HG03280 (cell line): Measurements from ENCODE around the gene KLHL10.
A peak's percentile ranks its signal among the peaks of the same experiment; 100 is the strongest.

Source experiments
- ATAC-seq: cut with Tn5 transposase; IDR thresholded peaks from one replicate; pipeline ENCODE4 v1.9.1; 2021; ENCODE audit warnings: mild to moderate bottlenecking, moderate library complexity; ENCODE audit not compliant: unreplicated experiment

The KLHL10 gene

DNA sequence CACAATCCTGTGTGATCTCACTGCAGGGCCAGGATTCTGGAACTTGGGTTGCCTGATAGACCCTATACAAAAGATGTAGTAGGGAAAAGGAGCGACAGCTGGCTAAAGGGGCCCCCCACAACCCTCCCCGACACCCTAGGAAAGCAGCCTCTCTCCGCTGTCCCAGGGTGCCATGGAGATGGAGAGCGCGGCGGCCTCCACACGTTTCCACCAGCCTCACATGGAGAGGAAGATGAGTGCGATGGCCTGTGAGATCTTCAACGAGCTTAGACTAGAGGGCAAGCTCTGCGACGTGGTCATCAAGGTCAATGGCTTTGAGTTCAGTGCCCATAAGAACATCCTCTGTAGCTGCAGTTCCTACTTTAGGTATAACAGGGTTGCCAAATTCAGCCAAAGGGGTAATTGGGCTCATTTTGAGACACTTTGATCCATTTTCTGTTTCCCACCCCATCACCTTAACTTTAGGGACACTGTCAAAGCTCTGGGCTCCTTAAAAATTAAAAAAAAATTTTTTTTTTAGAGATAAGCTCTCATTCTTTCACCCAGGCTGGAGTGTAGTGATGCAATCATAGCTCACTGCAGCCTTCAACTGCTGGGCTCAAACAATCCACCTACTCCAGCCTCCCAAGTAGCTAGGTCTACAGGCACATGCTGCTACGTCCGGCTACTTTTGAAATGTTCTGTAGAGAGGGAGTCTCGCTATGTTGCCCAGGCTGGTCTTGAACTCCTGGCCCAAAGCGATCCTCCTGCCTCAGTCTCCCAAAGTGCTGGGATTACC, at the start of gene KLHL10:
KLHL10 (plus strand) TSS at position 65 of the 778 bp plus-strand sequence; CDS start at position 173, 108 bp downstream.
- no peak for ATAC-seq

DNA sequence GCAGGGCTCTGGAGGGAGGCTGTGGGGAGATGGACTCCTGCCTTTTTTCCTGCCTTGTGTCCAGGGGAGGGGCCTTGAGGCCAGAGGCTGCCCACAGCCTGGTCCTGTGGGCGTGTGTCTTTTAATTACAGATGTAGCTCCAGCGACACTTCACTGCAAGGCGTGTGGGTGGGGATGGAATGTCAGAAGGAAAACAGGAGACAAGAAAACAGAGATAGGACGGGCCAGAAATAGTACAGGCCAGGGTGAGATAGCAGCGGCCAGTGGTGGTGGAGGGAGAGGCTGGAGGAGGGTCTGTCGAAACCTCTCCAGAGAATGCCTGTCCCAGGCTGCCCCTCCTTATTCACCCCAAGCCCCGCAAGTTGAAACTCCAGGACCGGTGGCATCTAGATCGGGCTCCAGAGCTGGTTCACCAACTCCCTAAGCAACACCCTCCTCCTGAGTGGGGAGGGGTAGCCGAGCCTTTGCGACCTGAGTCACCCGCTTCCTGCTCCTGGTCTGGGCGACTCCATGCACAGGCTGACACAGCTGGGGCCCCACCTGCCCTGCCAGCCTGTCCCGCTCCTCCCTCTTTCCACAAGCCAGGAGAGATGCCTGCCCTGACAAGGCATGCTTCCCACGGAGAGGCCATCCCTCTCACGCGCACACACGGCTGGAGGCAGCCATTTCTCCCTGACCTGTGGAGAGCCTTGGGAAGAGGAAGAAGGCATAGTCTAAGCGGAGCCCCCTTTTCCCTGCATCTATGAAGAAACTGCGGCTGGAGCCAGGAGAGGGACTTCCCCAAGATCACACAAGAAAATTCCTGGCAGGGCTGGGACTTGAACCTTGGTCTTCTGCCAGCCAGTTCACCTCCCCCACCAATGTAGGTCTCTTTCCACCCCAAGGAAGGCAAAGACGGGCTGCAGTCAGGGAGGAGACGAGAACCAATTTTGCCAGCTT, 44.5 kb upstream of the KLHL10 start:
- no peak for ATAC-seq

DNA sequence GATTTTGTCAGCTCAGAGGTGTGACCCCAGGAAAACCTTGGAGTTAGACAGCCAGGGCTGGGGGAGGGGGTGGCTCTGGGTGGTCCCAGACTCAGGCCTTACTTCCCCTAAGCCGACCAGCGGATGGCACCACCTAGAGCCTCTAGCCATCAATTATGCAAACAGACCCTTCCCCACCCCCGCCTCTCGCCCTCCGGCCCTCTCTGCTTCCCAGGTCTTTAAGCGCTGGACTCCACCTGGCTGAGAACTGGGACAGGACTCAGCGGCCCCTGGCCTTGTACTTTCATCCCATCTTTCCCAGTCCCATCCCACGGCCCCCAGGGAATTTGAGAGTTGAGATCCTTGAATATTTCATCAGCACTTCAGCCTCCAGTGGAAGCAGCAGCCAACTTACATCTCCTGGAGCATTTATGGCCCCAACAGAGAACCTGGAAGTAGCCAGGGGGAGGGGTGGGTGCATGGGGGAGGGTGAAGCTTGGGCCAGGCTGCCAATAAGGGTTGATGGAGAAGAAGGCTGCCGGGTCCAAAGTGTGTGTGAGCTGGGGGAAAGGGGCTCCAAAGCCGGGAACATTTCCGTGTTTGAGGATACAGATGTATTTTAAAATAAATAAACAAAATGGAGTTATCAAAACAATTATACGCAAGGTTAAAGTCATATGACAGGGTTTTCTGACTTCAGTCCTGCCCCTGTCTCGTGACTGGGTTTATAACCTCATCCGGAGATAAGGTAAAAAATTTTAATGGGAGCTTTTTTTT, 43.7 kb upstream of the KLHL10 start:
- ATAC-seq, result no peak

DNA sequence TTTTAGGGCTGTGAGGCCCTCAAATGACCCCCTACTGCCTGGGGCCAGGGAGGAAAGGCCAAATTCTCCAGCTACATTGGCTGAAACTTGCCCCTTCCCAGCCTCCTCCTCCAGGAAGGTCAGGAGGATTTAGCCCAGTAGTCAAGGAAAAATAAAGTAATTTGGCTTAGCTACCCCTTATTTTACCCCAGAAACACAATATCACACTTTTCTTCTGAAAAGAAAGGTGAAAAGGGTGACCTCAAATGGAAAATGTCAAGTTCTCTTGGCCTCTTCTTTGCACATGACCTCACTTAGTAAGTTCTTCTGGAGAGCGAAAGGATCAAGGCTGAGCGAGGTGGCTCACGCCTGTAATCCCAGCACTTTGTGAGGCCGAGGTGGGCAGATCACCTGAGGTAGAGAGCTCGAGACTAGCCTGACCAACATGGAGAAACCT, 43.1 kb upstream of the KLHL10 start:
- ATAC-seq, result no peak

DNA sequence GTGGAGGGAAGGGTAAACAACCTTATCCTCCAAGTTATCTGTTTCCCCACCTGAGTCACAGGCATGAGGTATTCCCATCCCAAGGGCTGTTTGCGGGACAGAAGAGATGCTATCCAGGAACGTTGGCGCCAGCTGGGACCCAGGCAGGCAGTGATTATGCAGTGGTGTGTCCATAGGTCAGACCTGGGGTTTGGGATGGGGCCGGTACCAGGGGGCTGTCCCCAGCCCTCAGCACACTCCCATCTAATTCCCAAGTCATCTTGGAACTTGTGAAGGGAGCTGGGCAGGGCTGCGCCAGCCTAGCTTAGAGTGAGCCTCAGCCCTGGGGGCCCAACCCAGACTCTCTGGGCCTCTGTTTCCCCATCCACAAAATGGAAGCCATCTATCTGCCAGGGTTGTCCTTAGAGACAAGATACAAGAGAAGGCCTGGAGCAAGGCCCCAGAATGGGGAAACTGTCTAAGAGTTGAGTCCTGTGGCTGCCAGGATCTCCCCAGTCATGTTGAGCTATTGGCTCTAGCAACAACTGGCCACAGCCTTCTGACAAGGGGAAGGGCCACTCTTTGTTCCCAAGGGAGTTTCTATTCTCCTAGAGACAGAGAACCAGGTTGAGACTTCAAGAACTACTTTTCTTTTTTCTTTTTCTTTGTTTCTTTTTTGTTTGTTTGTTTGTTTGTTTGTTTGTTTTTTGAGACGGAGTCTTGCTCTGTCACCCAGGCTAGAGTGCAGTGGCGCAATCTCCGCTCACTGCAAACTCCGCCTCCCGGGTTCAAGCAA, 41.3 kb upstream of the KLHL10 start:
- ATAC-seq, result no peak

DNA sequence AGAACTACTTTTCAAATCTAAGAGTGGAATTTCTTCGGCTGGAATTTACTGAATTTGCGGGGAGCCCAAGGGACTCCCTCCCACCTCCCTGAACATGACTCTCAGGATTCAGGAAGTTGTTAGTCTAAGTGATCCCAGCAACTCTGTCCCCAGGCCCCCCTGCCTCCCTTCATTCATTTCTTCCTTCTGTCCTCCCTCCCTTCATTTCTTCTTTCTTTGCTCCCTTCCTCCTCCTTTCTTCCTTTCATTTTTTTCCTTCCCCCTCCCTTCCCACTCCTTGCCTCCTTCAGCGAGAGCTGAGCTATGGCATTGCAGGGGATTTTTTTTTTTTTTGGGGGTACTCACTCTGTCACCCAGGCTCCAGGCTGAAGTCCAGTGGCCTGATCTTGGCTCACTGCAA, 40.2 kb upstream of the KLHL10 start:
- ATAC-seq, result no peak

DNA sequence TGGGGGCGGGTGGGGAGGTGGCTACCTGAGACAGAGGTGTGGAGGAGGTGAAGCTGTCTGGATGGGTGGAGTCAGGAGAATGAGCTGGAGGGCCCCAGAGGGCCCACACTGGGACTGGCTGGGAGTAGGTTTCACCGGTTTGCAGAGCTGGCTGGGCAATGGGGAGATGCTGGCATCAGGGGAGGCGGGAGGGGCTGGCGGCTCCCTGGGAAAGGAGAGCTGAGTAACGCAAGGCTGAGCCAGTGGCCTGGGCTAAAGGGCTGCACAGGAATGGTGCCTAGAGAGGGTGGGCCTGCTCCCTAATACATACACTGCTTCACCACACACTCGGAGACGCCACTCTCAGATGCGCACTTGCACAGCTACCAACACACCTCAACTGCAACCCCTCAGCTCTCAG, 38.3 kb upstream of the KLHL10 start:
- no peak for ATAC-seq

DNA sequence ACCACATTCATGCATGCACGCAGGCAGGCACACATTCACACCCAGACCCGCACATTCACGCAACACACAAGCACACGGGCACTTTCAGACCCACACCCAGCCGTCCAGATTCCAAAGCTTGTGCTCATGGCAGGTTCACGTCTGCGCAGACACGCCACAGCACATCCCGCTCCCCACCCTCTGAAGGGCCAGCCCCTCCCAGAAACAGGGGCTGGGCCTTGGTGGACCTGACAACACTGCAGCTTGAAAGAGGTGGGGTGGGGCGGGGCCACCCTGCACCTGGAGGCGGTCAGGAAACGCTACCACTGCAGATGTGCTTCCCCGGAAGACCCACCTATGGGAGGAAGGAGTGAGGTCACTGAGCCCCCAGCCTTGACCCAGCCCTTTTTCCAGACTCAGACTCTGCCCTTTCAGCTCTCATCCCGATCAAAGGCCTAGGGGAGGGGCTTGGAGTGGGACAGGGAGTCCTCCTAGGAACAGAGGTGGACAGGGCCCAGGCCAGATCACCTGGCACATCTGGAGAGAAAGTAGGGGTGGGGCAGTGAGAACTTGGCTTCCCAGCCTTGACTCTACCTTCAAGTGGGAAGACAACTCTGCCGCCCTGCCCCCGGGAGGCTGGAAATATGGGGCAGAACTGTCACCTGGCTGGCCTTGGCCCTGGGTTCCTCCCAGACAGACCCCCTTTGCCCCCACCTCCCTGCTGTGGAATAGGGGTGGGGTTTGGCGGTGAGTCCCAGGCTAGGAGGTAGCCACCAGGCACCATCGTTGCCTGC, 36.8 kb upstream of the KLHL10 start:
- ATAC-seq, result no peak

DNA sequence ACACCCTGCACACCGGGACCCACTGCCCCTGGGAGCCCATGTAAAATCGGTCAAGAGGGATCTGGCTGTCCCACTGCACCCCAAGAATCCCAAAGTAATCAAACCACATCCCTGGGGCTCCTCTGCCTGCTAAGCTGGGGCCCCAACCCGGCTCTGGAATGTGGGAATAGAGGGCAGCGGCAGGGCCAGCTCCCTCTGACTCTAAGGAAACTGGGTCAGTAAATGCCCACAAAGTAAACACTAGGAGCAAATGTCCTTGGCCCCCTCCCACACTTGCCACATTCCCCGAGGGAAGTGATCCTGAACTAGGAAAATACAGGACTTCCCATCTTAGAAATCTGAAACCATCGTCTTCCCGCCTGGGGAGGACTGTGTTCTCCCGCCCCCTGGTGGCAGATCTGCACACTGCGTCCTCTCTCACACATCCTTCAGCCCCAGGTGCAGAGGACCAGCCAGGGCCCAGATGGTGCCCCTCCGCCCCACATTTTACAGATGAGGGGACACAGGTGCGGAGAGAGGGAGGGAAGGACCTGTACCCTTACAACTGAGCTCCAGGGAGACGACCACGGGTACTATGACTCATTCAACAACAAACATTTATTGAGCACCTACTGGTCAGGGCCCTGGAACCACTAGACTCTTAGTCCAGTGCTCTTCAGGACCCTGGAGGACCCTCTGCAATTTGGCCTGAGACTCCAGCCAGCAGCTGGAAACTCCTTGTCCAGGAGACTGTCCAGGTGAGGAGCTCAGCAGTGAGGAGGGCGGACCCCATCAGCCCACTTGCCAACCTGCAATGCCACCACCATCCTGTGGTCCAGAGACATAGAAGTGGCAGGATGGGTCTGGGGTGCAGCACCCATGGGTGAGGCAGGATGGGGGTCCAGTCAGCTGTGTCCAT, 36.0 kb upstream of the KLHL10 start:
- no peak for ATAC-seq

DNA sequence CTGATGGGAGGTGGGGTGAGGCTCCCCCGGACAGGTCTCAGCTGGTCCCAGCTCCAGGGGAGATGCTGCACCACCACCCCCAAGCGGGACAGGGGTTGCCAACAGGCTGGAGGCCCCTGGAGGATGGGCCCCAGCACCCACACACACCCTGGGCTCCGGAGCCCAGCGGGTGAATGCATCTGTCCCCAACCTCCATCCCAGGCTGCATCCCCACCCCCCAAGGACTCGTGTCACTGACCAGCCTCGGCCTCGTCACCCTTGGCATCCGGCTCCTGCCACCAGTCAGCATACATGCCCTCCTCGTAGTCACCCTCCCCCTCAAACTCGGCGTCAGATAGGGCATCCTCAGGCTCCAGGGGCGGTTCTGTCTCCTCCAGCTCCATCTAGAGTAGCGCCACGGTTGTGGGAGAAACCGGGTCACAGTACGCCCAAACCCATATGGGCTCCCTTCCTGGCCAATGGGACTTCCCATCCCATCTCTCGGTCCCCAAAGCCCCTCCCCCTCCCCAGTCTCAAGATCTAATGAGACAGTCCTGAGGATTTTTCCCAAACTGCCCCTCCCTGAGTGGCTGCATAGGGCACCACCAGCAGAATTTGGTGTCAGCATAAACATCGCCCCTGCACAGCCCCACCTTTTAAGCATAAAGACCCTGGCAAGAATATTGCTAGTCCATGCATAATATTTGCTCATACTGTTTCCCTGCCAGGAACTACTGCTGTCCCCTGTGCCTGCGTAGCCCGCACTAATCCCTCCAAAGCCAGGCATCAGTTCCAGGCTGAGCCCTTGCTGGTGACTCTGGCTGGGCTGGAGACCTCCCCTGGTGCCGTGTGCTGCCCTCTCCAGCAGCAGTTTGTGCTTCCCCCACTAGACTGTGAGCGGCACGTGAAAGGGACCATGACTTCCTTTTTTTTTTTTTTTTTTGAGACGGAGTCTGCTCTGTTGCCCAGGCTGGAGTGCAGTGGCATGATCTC, 34.3 kb upstream of the KLHL10 start:
- ATAC-seq, result no peak

DNA sequence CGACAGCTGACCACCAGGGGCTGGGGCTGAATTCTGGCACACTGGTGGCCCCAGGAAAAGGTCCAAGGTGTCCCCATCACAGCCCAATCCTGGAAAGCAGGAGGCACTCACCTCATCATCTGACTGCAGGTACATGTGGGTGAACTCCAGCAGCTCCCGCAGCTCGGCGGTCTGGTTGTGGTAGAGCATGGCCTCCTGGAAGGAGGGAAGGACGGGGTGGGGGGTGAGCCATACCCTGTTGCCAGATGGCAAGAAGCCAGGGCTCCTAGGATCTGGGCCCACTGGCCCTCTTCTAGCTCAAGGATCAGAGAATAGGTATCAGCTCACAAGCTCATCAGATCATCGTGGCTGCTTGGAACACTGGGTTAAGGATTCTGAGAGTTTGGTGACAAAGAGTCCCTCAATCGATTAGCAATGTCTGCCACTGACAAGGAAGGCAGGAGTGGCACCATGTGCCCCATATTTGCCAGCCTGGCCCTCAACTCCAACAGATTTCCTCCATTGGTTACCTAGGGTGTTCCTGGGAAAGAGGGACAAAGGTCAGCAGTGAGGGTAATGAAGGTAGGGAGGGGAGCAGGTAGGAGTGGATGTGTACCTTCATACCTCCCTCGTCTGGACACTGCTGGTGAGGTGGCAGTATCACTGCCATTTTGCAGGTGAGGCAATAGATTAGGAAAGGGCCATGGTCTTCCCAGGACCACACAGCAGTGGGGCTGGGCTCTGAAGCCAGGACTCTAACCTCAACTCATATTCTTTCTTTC, 30.8 kb upstream of the KLHL10 start:
- no peak for ATAC-seq

DNA sequence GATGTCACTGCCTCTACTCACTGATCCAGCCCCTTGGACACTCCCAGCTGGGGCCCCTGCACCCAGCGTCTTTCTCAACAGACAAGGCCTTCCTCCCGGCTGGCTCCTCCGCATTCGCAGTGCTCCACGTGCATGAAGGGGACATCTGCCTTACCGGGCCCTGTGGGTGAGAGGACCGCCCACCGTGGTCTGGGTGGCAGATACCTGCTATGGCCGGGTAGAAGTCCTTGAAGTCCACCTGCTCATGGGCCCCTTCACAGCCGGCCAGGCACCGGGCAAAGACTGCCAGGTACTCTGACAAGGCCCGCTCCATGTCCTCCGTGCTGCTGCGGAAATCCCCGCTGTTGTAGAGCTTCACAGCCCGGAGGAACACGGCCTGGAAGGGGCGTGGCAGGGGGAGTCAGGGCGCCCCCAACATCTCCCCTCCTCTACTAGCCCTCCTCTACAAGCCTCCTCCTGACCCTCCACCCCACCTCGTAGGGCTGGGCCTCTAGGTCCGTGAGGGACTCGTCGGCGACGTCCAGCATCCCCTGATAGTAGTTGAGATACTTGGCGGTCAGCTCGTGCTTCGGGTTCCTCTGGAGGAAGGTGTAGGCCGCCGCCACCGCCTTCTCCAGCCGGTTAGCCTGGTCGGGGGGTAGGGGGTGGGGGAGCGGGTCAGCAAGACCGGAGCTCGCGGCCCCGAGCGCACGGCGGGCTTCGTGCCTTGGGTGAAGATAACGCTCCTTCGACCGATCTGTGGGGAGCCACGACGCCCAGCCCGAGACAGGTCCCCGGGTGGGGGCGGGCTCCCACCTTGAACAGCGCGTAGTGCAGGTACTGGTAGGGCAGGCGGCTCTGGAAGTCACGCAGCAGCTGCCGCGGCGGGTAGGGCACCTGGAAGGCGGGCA, 26.7 kb upstream of the KLHL10 start:
- no peak for ATAC-seq

DNA sequence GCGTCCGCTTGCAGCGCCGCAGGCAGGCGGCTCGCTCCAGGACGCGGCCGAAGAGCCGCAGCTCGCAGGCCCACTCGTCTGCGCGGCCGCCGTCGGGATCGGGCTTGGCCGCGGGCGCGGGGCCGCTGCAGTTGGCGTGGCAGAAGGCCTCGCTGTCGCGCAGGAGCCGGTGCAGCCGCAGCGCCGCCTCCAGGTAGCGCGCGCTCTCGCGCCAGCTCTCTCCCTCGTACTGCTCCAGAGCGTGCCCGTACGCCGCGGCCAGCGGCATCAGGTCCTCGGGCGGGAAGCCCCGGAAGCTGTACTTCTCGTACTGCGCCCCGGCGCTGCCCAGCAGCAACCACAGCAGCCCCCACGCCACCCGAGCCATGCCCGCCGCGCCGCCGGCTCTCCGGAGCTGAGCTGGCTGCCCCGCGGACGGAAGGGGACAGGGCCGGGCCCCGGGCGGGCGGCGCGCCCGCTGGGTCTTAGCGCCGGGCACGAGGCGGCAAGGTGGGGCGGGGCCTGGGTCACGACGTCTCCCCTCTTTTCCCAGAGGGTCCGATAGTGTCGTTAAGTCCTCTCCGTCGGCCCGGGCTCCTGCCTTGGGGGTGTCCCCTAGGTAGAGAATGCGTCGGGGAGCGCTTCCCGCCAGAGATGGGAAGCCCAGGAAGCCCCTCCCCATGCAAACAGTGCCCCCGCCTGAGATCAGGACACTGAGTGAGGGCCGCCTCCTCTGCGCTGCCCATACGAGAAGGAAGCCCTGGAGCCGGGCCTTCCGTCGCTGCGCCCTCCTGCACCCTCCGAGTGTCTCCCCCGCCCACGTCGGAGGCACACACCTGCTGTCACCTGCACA, 25.9 kb upstream of the KLHL10 start, which contains the start of gene P3H4:
P3H4 (minus strand) TSS at position 401 of the 832 bp plus-strand sequence; CDS start at position 367, 34 bp downstream.
- ATAC-seq, result peak; percentile 70

DNA sequence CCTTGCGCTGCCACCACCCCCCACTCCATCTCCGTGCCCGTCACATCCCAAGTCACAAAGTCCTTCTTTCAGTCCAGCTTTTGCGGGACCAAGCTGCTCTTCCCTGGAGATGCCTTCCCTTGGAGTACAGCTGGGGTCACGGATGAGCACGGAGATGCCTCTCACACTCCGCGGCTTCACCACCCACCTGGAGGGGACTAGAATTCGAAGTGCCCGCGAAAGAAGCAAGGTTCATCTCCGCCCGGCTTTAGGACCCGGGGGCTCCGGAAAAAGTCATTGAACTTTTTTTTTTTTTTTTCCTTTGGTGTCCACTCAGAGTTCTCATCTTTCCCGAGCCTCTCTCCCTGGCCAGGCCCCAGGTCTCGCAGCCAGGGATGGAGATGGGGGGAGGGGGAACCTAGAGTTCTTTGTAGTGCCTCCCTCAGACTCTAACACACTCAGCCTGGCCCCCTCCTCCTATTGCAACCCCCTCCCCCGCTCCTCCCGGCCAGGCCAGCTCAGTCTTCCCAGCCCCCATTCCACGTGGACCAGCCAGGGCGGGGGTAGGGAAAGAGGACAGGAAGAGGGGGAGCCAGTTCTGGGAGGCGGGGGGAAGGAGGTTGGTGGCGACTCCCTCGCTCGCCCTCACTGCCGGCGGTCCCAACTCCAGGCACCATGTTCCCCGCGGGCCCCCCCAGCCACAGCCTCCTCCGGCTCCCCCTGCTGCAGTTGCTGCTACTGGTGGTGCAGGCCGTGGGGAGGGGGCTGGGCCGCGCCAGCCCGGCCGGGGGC, 25.1 kb upstream of the KLHL10 start, which contains the start of gene FKBP10:
FKBP10 (plus strand) TSS at position 624 of the 771 bp plus-strand sequence; CDS start at position 655, 31 bp downstream.
- no peak for ATAC-seq
